MG63 (cell line): ENCODE data around the gene PALLD. TPM values are rescaled to one million over a fixed set of nuclear protein-coding genes. Genes with fewer than 3 reads are reported as not detected.

Experiments used
- DNase-seq: peaks from one replicate; pipeline ENCODE4 v3.0.0-alpha.2; 2020
- H3K27me3 ChIP-seq: fragments of 250-450 bp; sonication (Bioruptor Pico); 2 replicates; pipeline ENCODE4 v1.5.1; 2020; ENCODE audit warnings: mild to moderate bottlenecking, moderate library complexity
- H3K36me3 ChIP-seq: fragments of 250-450 bp; sonication (Bioruptor Pico); 2 replicates; pipeline ENCODE4 v1.5.1; 2020; ENCODE audit warnings: mild to moderate bottlenecking, moderate library complexity
- H3K4me3 ChIP-seq: fragments of 250-450 bp; sonication (Bioruptor Pico); 2 replicates; pipeline ENCODE4 v1.5.1; 2020; ENCODE audit warnings: mild to moderate bottlenecking, moderate library complexity
- H3K9me3 ChIP-seq: fragments of 250-450 bp; sonication (Bioruptor Pico); 2 replicates; pipeline ENCODE4 v1.5.1; 2020; ENCODE audit warnings: mild to moderate bottlenecking, moderate library complexity
- total RNA-seq: library from RNA; depleted of rRNA; stranded (reverse); fragments of >200 nt; shearing (Covaris generic); gene quantifications from 2 replicates; pipeline ENCODE4 v1.2.3, GENCODE V29; 2014; ENCODE audit warnings: low replicate concordance

PALLD gene
- total RNA-seq, 1 experiment from 2014 or later = 40.2 TPM

- no peaks in the 10 kb centered on the region for H3K9me3 ChIP-seq
- H3K36me3 ChIP-seq = no peaks in the 10 kb centered on the region
- H3K27me3 ChIP-seq = no peaks in the 10 kb centered on the region
- peak; percentile 78 for DNase-seq
- H3K4me3 ChIP-seq = peak overlapping the region; percentile 59
These were observed 134.7 kb downstream of the PALLD start for GRCh38 chr4:168631241-168632162.

GRCh38 chr4:168632301-168632725 is 135.5 kb downstream of the PALLD start:
- no peaks in the 10 kb centered on the region for H3K9me3 ChIP-seq
- peak overlapping the region; percentile 59 for H3K4me3 ChIP-seq
- H3K27me3 ChIP-seq = no peaks in the 10 kb centered on the region
- H3K36me3 ChIP-seq = no peaks in the 10 kb centered on the region
- DNase-seq = no peak

GRCh38 chr4:168633064-168633463 is 136.2 kb downstream of the PALLD start:
- H3K36me3 ChIP-seq = no peaks in the 10 kb centered on the region
- no peaks in the 10 kb centered on the region for H3K9me3 ChIP-seq
- DNase-seq = no peak
- H3K27me3 ChIP-seq = no peaks in the 10 kb centered on the region
- H3K4me3 ChIP-seq = peak overlapping the region; percentile 59

DNA sequence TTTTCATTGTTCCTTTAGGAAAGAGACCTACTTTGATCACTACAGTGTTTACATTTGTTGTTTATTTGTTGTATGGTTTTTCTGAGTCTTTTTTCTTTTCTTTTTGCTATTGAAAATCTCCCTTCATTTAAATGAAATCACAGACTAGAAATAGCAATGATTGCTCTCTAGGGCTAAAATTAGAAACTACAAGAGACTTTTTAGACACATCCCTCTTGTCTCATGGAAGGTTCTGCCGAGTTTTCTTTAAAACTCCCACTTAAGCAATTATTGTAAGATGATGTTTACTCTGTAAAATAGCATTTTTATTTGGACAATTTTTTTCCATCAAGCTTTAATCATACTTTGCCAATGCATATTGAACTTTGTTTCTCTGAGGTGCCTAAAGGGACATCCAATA is 136.6 kb downstream of the PALLD start:
- Histone ChIP-seq H3K27me3 (no peaks in the 10 kb centered on the region), H3K9me3 (no peaks in the 10 kb centered on the region), H3K4me3 (peak overlapping the region; percentile 59), H3K36me3 (no peaks in the 10 kb centered on the region)
- no peak for DNase-seq

DNA sequence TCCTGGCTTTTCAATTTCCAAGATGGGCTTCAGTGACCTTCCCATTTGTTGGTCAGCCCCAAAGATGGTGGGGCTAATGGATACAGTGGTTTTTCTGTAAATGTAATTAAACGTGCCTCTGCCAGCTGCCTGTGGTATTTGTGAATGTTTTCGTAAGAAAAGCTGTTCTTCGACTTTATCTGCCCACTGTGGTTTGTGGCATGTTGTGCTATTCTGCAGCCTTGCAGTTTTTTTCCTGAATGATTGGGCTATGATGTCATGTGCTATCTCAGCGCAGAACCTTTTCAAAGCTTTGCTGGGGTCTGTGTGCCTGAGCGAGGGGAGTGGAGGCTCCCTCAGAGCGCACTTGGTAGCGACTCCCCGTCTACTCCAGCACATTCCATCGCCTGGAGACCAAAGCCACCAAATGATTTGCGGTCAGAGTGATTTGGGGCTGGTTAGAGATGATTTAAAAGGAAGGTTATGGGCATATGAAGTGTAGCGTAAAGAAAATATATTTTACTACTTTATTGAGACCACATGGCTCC is 137.5 kb downstream of the PALLD start:
- H3K9me3 ChIP-seq = no peaks in the 10 kb centered on the region
- peak; percentile 86 for DNase-seq
- no peaks in the 10 kb centered on the region for H3K27me3 ChIP-seq
- peak overlapping the region; percentile 5; the same call in 1 of the 2 replicates for H3K4me3 ChIP-seq
- no peaks in the 10 kb centered on the region for H3K36me3 ChIP-seq

- DNase-seq = no peak
- no peak overlapping the region for H3K4me3 ChIP-seq
These were observed 139.2 kb downstream of the PALLD start for GRCh38 chr4:168636040-168636439.

DNA sequence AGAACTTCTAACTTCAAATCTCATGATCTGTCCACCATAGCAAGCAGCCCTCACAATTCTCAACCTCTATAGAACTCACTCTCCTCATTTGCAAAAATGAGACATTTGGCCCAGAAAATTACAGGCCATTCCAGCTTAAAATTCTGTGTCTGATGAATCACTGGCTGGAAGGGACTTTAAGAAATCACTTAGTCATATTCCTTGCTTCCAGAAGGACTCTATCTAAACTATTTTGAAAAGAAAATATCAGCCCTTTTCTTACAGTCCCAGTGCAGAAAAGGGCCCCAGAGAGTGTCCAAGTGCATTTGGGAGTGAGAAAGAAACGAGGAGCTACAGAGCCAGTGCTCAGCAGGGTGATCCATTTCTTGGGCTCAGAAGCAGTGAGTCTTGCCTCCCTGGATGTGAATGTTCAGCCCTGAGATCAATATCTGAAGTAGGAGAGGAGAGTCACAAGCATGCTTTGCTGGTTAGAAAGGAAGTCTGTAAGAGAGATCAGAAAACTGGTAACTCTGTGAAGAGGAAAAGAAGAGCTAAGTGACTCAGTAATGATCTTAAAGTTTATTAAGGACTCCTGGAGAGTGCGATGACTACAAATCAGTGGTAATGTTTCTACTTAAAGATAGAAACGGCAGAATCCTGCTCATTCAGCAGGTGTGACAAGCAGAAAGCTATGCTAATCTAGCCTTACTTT is 139.8 kb downstream of the PALLD start:
- Histone ChIP-seq H3K36me3 (no peaks in the 10 kb centered on the region), H3K4me3 (no peak overlapping the region), H3K27me3 (no peaks in the 10 kb centered on the region), H3K9me3 (no peaks in the 10 kb centered on the region)
- DNase-seq = peak; percentile 37

More at GRCh38 chr4:168636040-168636439, 139.2 kb downstream of the PALLD start:
- no peaks in the 10 kb centered on the region for H3K9me3 ChIP-seq
- no peaks in the 10 kb centered on the region for H3K27me3 ChIP-seq
- no peaks in the 10 kb centered on the region for H3K36me3 ChIP-seq

DNA sequence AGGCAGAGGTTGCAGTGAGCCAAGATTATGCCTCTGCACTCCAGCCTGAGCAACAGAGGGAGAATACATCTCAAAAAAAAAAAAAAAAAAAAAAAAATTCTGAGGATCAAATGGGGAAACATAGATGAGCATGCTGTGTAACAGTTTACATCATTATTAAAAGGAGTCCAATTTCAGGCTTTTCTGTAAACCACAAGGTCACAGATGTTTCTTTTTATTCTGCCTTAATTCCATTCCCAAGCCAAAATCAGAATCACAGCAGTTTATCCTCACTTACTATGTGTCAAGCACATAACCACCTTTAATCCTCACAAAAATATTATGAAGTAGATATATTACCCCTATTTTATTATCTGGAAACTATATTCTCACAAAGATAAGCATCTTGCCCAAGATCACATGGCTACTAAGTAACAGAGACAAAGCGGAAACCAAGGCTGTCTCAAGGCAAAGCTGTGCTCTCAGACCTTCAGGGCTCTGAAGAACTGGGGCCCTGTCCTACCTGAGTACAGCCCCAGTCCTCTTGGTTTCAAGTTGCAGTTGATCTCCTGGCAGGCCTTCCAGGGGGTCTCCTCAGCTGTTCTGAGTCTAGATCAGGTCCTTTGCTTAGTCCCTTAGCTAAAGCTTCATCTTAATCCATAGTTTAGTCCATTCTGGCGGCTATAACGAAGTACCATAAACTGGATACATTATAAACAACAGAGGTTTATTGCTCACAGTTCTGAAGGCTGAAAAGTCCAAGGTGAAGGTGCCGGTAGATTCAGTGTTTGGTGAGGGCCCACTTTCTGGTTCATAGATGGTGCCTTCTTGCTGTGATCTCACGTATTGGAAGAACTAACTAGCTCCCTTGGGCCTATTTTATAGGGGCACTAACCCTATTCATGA is 141.3 kb downstream of the PALLD start:
- Histone ChIP-seq H3K4me3 (no peak overlapping the region), H3K36me3 (no peaks in the 10 kb centered on the region), H3K27me3 (no peaks in the 10 kb centered on the region), H3K9me3 (no peaks in the 10 kb centered on the region)
- DNase-seq = peak; percentile 49

GRCh38 chr4:168639914-168640313 is 143.1 kb downstream of the PALLD start:
- DNase-seq = no peak
- Histone ChIP-seq H3K36me3 (no peaks in the 10 kb centered on the region), H3K9me3 (no peaks in the 10 kb centered on the region), H3K27me3 (no peaks in the 10 kb centered on the region), H3K4me3 (no peak overlapping the region)

DNA sequence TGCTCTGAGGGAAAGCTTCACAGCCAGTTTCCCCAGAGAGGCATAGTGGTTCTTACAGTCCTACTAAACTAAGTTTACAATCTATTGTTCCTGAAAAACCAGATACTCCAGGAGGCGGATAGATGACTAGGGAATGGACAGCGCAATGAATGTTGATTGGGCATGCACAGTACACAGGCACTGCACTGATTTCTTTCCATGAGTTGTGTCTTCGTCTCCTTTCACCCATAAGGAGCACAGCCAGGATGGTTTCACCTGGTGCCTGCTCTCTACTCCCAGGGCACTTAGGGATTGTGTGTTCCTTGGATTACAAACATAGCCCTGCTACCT is 144.9 kb downstream of the PALLD start:
- DNase-seq = no peak
- no peak overlapping the region for H3K4me3 ChIP-seq
- no peaks in the 10 kb centered on the region for H3K36me3 ChIP-seq
- no peaks in the 10 kb centered on the region for H3K9me3 ChIP-seq
- no peaks in the 10 kb centered on the region for H3K27me3 ChIP-seq

GRCh38 chr4:168642591-168642990 is 145.7 kb downstream of the PALLD start:
- H3K4me3 ChIP-seq = no peak overlapping the region
- no peak for DNase-seq
- H3K36me3 ChIP-seq = no peaks in the 10 kb centered on the region
- H3K9me3 ChIP-seq = no peaks in the 10 kb centered on the region
- no peaks in the 10 kb centered on the region for H3K27me3 ChIP-seq

DNA sequence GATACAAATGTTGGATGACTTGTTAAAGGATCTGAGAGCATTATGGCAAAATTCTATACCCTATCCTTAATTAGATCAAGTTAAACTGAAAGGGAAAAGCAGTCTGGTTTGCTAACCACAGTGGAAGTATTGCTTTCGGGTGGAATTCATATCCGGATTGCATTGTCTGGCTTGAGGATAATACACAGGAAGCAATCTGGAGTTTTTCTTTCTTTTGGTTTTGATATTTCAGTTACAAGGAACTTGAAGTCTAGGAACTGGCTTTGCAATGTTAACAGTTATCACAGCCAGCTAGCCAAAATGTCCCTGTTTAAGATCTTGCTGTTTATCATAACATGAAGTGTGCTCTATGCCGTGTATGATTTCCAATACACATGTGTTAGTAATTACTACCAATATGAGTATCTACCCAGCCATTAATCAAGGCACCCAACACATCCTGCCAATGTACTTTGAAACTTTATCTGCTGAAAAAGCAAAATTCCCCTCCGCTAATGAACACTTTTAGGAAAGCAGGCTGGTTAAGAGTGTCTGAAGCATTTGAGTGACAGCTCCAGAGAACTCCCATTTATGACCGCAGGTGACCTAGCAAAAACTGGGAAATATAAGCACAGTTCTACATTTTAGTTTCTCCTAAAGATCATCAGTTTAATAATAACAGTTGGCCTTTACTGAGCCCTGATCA is 146.4 kb downstream of the PALLD start:
- DNase-seq = no peak

GRCh38 chr4:168643796-168644159 is 146.9 kb downstream of the PALLD start:
- no peaks in the 10 kb centered on the region for H3K9me3 ChIP-seq
- H3K36me3 ChIP-seq = no peaks in the 10 kb centered on the region
- no peaks in the 10 kb centered on the region for H3K27me3 ChIP-seq
- DNase-seq = no peak
- H3K4me3 ChIP-seq = no peak overlapping the region

More for the DNA sequence above, 146.4 kb downstream of the PALLD start:
- no peak overlapping the region for H3K4me3 ChIP-seq
- no peaks in the 10 kb centered on the region for H3K9me3 ChIP-seq
- no peaks in the 10 kb centered on the region for H3K36me3 ChIP-seq
- no peaks in the 10 kb centered on the region for H3K27me3 ChIP-seq

- H3K4me3 ChIP-seq = no peak overlapping the region
These were observed 149.3 kb downstream of the PALLD start for GRCh38 chr4:168646001-168646768.

DNA sequence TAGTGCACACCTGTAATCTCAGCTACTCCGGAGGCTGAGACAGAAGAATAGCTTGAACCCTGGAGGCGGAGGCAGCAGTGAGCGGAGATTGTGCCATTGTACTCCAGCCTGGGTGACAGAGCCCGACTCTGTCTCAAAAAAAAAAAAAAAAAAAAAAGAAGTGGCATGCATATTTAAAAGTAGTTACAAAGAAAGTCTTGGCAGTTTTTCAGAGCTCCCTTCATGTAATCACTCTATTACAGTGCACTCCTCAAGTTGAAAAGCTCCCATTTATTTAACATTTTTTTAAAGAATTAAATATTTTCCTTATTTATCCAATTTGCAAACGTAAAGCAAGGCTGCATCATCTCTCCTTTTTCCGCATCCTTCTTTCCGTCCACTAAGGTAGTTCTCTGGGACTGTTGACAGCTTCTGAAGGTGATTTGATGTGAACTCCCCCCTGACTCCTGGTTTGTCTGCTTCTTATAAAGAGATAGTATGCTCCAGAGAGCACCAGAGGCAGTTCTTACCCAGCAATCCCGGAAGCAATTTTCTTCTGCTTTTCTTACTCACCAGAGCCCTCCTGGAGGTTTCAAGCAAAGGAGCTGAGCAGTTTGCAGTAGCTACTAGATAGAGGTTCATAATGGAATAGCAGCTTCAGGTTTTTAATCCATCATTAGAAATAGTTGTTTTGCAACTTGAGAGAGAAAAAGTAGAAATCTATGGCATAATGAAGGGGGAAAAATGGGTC is 151.0 kb downstream of the PALLD start:
- Histone ChIP-seq H3K4me3 (no peak overlapping the region), H3K27me3 (no peaks in the 10 kb centered on the region), H3K9me3 (no peaks in the 10 kb centered on the region), H3K36me3 (no peaks in the 10 kb centered on the region; the same call in 1 of the 2 replicates)
- DNase-seq = no peak

More at GRCh38 chr4:168646001-168646768, 149.3 kb downstream of the PALLD start:
- no peaks in the 10 kb centered on the region for H3K9me3 ChIP-seq
- H3K27me3 ChIP-seq = no peaks in the 10 kb centered on the region
- no peak for DNase-seq
- no peaks in the 10 kb centered on the region; the same call in 1 of the 2 replicates for H3K36me3 ChIP-seq
